Aorta (tissue), 5 donors: ENCODE data around the gene NMB. TPM values are rescaled to one million over a fixed set of nuclear protein-coding genes. Genes with fewer than 3 reads are reported as not detected.

ENCODE experiments used
- ATAC-seq: fragments of 200-7000 bp; cut with Tn5 transposase; one replicate; pipeline ENCODE4 v1.9.1; 2022; ENCODE audit warnings: moderate library complexity; ENCODE audit not compliant: low FRiP score
- DNase-seq, 2 donors: peaks; one replicate each; pipeline ENCODE4 v3.0.0-alpha.2; 2020
- H3K27ac ChIP-seq, 2 donors: one replicate each; pipeline ENCODE4 v1.5.1; 2013; ENCODE audit warnings: low read length in 2 of 2, mild to moderate bottlenecking in 2 of 2, moderate library complexity in 2 of 2, control low read depth in 1 of 2, inconsistent platforms in 1 of 2, low read depth in 1 of 2
- H3K27me3 ChIP-seq, 2 donors: one replicate each; pipeline ENCODE4 v1.6.1; 2013; ENCODE audit warnings: control low read depth in 1 of 2, low read length in 1 of 2, mild to moderate bottlenecking in 1 of 2, moderate library complexity in 1 of 2; ENCODE audit not compliant: insufficient read depth in 2 of 2, control insufficient read depth in 1 of 2
- H3K36me3 ChIP-seq, 2 donors: one replicate each; pipeline ENCODE4 v1.6.1; 2013; ENCODE audit warnings: control low read depth in 1 of 2, low read length in 1 of 2, mild to moderate bottlenecking in 1 of 2; ENCODE audit not compliant: insufficient read depth in 2 of 2, control insufficient read depth in 1 of 2
- H3K4me1 ChIP-seq, 2 donors: one replicate each; pipeline ENCODE4 v1.6.1; 2013; ENCODE audit warnings: low read length in 2 of 2, control low read depth in 1 of 2, mild to moderate bottlenecking in 1 of 2, moderate library complexity in 1 of 2; ENCODE audit not compliant: insufficient read depth in 2 of 2, control insufficient read depth in 1 of 2
- H3K4me3 ChIP-seq, 2 donors: one replicate each; pipeline ENCODE4 v1.5.1; 2013; ENCODE audit warnings: low read length in 2 of 2, control low read depth in 1 of 2, mild to moderate bottlenecking in 1 of 2
- H3K9me3 ChIP-seq: one replicate; pipeline ENCODE4 v1.6.1; 2013; ENCODE audit warnings: mild to moderate bottlenecking, low read length; ENCODE audit not compliant: control insufficient read depth
- WGBS, 2 donors: extraction: QIAGEN DNeasy Blood & Tissue Kit; methylation state at CpG; one replicate each; pipeline ENCODE4 v1.1.7; 2013; 5-methylcytosine and 5-hydroxymethylcytosine counted together
- intact Hi-C, 2 donors: fragments of 100-400 bp; cut with DNase I; formaldehyde crosslinking; loops; one replicate each; pipeline versions ENCODE4 v1.14.2 to v1.15.0; 2022
- polyA plus RNA-seq, 2 donors: library from polyadenylated mRNA; stranded (reverse); fragments of 200-250 nt; gene quantifications; one replicate each; pipeline ENCODE4 v1.2.3, GENCODE V29; 2013
- total RNA-seq, 2 donors: library from RNA; stranded (reverse); fragmentation: NEBNext Ultra II Directional; extraction: Animal tissue kit (Norgen Biotek cat#: 25700); gene quantifications; one replicate each; pipeline ENCODE4 v1.2.1, GENCODE V29; 2021
- donor health status: healthy with polysubstance abuse.
- donor health status: Bipolar disorder and iron deficiency.
- donor health status: DM: no; HTN: no; CAD: no.
- donor health status: DM: no; HTN: no; CAD: no.
- donor health status: DM: yes; HTN: yes; CAD: no.

NMB gene
- total and polyA plus RNA-seq, 4 donors, result 3.8 to 12.5 (median 4.7) TPM

- H3K27me3 ChIP-seq, result no peaks in the 10 kb centered on the region
- 78 to 79% methylated on average over 4 of the region's 4 CpGs for WGBS, 2 donors
- intact Hi-C loops, result loop anchor here in 1 of 2 donors (5.0 kb wide), 4 partner anchors 57 to 272 kb away; partner anchors contain the start of genes ALPK3, SEC11A and ZNF592
- no peaks in the 10 kb centered on the region for H3K9me3 ChIP-seq
- no peak for ATAC-seq
- H3K4me1 ChIP-seq, result no peaks in the 10 kb centered on the region
- DNase-seq, result no peak
- no peaks in the 10 kb centered on the region for H3K36me3 ChIP-seq
- H3K27ac ChIP-seq, result no peak overlapping the region
- H3K4me3 ChIP-seq, result no peak overlapping the region
These were observed 2.1 kb upstream of the NMB start for GRCh38 chr15:84659904-84660781.

- 48 to 51% methylated on average over 7 of the region's 7 CpGs for WGBS, 2 donors
- Histone ChIP-seq H3K27me3 (no peaks in the 10 kb centered on the region), H3K9me3 (no peaks in the 10 kb centered on the region), H3K27ac (peak overlapping the region in 1 of 2 donors; percentile 84), H3K36me3 (no peaks in the 10 kb centered on the region), H3K4me1 (no peaks in the 10 kb centered on the region), H3K4me3 (no peak overlapping the region)
- DNase-seq, result no peak
- intact Hi-C loops, result loop anchor here in 1 of 2 donors (5.0 kb wide), 4 partner anchors 58 to 273 kb away; partner anchors contain the start of genes ALPK3, SEC11A and ZNF592
- no peak for ATAC-seq
These were observed 901 bp upstream of the NMB start for GRCh38 chr15:84658788-84659411.

GRCh38 chr15:84657748-84658079 is 285 bp downstream of the NMB start:
- Histone ChIP-seq H3K27ac (peak overlapping the region in 1 of 2 donors; percentile 70), H3K9me3 (no peaks in the 10 kb centered on the region), H3K4me1 (no peaks in the 10 kb centered on the region), H3K27me3 (no peaks in the 10 kb centered on the region), H3K4me3 (peak overlapping the region; percentile 58 to 63), H3K36me3 (no peaks in the 10 kb centered on the region)
- intact Hi-C loops, result loop anchor here in 1 of 2 donors (5.0 kb wide), 4 partner anchors 60 to 275 kb away; partner anchors contain the start of genes ALPK3, SEC11A and ZNF592
- WGBS, 2 donors, result 14 to 22% methylated on average over 17 of the region's 17 CpGs
- ATAC-seq (no peak), DNase-seq (no peak)

- H3K36me3 ChIP-seq, result no peaks in the 10 kb centered on the region
- intact Hi-C loops, result loop anchor here in 1 of 2 donors (5.0 kb wide), 4 partner anchors 60 to 275 kb away; partner anchors contain the start of genes ALPK3, SEC11A and ZNF592
- H3K27ac ChIP-seq, result no peak overlapping the region
- H3K27me3 ChIP-seq, result no peaks in the 10 kb centered on the region
- no peaks in the 10 kb centered on the region for H3K4me1 ChIP-seq
- no peaks in the 10 kb centered on the region for H3K9me3 ChIP-seq
- ATAC-seq (no peak), DNase-seq (no peak)
- WGBS, 2 donors, result 87 to 92% methylated on average over 7 of the region's 7 CpGs
- no peak overlapping the region for H3K4me3 ChIP-seq
These were observed 1.0 kb downstream of the NMB start for GRCh38 chr15:84656972-84657371.

GRCh38 chr15:84654689-84655453 is 3.1 kb downstream of the NMB start:
- Histone ChIP-seq H3K36me3 (no peaks in the 10 kb centered on the region), H3K4me3 (peak overlapping the region; percentile 51 to 79), H3K4me1 (no peaks in the 10 kb centered on the region), H3K9me3 (no peaks in the 10 kb centered on the region), H3K27me3 (no peaks in the 10 kb centered on the region), H3K27ac (peak overlapping the region in 1 of 2 donors; percentile 80)
- DNase-seq (peak; percentile 89 to 91), ATAC-seq (peak; percentile 63)
- WGBS, 2 donors, result 3 to 5% methylated on average over 19 of the region's 19 CpGs
- intact Hi-C loops, result loop anchor here in 1 of 2 donors (5.0 kb wide), 4 partner anchors 62 to 277 kb away; partner anchors contain the start of genes ALPK3, SEC11A and ZNF592

- 0 to 1% methylated on average over 46 to 49 of the region's 49 CpGs for WGBS, 2 donors
- H3K4me1 ChIP-seq, result no peaks in the 10 kb centered on the region
- intact Hi-C loops, result no loop called here
These were observed 3.9 kb downstream of the NMB start, which contains the start of gene WDR73 for GRCh38 chr15:84653910-84654688. WDR73 (minus strand) TSS chr15:84654283; CDS start chr15:84654274, 9 bp downstream.

GRCh38 chr15:84653584-84653909 is 4.5 kb downstream of the NMB start:
- ATAC-seq (peak; percentile 5), DNase-seq (no peak)
- WGBS, 2 donors, result 14 to 16% methylated on average over 7 of the region's 7 CpGs
- Histone ChIP-seq H3K27ac (peak overlapping the region in 1 of 2 donors; percentile 18), H3K4me3 (peak overlapping the region; percentile 41 to 43), H3K4me1 (no peaks in the 10 kb centered on the region), H3K9me3 (no peaks in the 10 kb centered on the region), H3K27me3 (no peaks in the 10 kb centered on the region), H3K36me3 (peaks cover 0 to 2% of the 10 kb centered on the region in 2 donors)
- intact Hi-C loops, result no loop called here

More at GRCh38 chr15:84653910-84654688, 3.9 kb downstream of the NMB start, which contains the start of gene WDR73:
- Histone ChIP-seq H3K4me3 (peak within 1 kb of the TSS; percentile 51 to 79), H3K36me3 (no peaks in the 10 kb centered on the region), H3K27me3 (no peaks in the 10 kb centered on the region), H3K9me3 (no peaks in the 10 kb centered on the region), H3K27ac (peak within 1 kb of the TSS in 1 of 2 donors; percentile 80)
- ATAC-seq (peak; percentile 98), DNase-seq (peak; percentile 98 to 100)
